Right renal cortex interstitium (tissue), 3 donors: Measurements from ENCODE around the gene DBF4B. TPM values are rescaled to one million over a fixed set of nuclear protein-coding genes. Genes with fewer than 3 reads are reported as not detected.

Experiments used
- DNase-seq, 3 donors: peaks; one replicate each; pipeline ENCODE4 v3.0.0-alpha.2; 2013; ENCODE audit warnings: low read depth in 3 of 3, low spot score in 2 of 3
- polyA plus RNA-seq, 3 donors: library from polyadenylated mRNA; unstranded; fragments of 120-200 nt; gene quantifications; one replicate each; pipeline ENCODE4 v1.2.1, GENCODE V29; 2013; ENCODE audit not compliant: insufficient read length in 3 of 3

Gene DBF4B
- polyA plus RNA-seq, 3 donors, result 8.3 to 9.3 (median 8.9) TPM

DNA sequence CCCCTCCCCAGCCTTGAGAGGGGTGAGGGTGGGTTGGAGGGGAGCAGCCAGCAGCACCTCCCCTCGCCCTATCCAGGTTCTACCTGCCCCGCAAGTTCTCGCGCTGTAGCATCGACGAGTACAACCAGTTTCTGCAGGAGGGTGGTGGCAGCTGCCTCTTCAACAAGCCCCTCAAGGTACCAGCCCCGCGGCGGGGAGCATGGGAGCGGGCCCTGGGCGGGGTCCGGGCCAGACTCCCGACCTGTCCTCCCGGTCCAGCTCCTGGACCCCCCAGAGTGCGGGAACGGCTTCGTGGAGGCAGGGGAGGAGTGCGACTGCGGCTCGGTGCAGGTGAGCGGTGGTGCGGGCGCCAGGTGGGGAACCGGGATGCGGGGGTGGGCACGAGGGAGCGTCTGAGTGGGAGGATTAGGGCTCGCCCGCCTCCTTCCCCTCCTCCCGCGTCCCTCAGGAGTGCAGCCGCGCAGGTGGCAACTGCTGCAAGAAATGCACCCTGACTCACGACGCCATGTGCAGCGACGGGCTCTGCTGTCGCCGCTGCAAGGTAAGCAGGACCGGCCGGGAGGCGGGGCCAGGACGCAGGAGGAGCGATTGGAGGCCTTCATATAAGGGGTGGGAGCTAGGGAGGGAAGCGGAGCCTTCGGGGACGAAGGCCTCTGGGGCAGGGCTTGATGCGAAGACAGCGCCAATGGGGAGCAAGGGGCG is 66.8 kb downstream of the DBF4B start:
- peak; percentile 93 to 97 (median 95) for DNase-seq

DNA sequence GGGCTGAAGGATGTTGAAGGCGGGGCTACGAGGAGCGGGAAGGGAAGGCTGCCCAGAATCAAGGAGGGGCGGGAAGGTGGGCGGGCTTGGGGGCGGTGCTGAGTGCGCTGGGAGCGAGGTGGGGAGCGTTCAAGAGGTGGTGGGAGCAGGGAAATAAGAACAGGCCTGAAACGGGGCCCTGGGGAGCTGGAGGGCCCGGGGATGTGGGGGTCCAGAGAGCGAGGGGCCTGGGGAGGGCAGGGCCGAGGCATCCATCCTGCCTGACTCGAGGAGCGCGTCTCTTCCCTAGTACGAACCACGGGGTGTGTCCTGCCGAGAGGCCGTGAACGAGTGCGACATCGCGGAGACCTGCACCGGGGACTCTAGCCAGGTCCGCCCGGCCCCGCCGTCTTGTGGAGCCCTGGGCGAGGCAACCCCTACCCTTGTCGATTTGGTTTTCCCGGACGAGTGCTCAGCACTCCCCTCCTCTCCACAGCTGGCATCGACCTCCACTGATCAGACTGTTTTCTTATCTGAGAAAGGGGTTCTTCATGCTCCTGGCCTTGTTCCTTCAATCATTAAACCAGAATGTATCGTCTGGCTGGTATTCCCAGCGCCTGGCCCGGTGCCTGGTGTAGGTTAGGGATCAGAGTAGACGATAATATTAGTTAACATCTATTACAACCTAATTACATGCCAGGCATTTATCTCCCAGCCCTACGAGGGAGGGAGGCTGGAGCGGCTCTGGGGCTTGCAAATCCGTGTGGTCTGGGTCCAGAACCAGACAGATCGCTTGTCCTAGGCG is 67.6 kb downstream of the DBF4B start:
- DNase-seq, result no peak

DNA sequence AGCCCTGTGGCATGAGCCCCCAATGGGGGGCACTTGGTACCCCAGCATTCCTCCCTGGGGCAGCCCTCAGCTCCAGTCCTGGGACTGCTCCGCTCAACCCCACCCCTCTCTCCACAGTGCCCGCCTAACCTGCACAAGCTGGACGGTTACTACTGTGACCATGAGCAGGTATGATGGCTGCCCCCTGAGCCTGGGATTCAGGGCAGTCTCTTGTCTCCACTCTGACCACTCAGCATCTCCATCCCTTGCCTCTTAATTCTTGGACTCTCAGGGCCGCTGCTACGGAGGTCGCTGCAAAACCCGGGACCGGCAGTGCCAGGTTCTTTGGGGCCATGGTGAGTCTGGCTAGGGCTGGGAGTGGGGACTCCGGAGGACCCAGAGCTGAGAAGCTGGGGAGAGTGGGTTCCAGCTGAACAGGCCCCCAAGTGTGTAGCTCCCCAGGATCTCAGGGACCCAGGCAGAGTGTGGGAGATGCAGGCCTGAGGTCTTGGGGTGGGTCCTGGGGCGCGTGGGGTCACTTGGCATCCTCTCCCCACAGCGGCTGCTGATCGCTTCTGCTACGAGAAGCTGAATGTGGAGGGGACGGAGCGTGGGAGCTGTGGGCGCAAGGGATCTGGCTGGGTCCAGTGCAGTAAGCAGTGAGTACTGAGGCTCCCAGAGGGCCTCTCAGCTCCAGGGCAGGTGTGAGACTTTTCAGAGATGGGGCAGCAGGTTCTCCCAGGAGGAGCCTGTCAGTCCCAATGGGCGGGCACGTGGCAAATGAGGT is 68.3 kb downstream of the DBF4B start:
- DNase-seq, result no peak

GRCh38 chr17:44777394-44778348 is 69.2 kb downstream of the DBF4B start:
- DNase-seq, result no peak

DNA sequence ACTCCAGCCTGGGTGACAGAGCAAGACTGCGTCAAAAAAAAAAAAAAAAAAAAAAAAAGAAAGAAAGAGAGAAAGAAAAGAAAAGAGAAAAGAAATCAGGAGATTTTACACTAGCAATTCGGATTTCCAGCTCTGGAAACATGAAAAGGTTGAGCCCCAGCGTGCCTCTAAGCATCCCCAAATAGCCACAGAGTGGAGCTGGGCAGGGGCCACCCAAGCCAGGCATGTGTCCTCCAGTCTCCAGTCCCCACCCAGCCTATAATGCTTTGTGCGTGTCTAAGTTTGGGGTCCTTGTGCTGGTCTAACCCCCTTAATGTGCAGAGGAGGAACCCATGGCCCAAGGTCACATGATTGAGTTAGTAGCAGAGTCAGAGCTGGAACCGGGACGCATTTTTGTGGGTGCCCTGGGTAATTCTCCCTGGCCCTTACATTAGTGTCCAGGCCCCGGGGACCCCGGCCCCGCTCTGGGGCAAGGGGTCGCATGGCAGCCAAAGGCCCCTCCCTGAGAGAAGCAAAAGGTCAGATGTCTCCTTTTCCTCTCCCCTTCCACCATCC is 70.3 kb downstream of the DBF4B start:
- DNase-seq, result no peak

DNA sequence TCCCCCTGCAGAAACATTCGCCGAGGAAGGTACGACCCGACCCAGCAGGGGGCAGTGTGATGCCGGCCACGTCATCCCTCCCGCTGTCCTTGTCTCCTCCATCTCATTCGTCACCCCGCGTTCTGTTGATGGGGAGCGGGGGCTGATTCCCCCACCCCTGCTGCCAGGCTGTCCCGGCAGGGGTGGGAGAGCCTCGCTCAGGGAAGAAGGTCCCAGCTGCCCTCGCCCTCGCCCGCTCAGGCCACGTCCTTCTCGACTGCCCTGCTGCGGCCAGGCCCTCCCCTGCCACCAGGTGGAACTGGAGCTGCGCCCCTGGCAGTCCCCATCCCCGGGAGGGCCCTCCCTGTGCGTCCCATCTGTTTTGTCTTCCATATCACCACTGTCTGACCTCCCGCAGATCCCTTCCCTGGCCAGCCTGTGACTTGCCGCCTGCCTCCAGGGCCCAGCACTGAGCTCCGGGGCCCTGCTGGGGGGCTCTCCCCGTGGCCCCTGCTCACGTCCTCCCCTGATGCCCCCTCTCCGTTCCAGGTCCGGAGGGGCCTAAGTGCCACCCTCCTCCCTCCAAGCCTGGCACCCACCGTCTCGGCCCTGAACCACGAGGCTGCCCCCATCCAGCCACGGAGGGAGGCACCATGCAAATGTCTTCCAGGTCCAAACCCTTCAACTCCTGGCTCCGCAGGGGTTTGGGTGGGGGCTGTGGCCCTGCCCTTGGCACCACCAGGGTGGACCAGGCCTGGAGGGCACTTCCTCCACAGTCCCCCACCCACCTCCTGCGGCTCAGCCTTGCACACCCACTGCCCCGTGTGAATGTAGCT is 71.0 kb downstream of the DBF4B start:
- peak in 2 of 3 donors; percentile 59 to 65 for DNase-seq

DNA sequence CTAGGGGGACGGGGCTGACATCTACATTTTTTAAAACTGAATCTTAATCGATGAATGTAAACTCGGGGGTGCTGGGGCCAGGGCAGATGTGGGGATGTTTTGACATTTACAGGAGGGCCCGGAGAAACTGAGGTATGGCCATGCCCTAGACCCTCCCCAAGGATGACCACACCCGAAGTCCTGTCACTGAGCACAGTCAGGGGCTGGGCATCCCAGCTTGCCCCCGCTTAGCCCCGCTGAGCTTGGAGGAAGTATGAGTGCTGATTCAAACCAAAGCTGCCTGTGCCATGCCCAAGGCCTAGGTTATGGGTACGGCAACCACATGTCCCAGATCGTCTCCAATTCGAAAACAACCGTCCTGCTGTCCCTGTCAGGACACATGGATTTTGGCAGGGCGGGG is 71.7 kb downstream of the DBF4B start:
- DNase-seq, result no peak

GRCh38 chr17:44780845-44781480 is 72.5 kb downstream of the DBF4B start:
- DNase-seq, result no peak

DNA sequence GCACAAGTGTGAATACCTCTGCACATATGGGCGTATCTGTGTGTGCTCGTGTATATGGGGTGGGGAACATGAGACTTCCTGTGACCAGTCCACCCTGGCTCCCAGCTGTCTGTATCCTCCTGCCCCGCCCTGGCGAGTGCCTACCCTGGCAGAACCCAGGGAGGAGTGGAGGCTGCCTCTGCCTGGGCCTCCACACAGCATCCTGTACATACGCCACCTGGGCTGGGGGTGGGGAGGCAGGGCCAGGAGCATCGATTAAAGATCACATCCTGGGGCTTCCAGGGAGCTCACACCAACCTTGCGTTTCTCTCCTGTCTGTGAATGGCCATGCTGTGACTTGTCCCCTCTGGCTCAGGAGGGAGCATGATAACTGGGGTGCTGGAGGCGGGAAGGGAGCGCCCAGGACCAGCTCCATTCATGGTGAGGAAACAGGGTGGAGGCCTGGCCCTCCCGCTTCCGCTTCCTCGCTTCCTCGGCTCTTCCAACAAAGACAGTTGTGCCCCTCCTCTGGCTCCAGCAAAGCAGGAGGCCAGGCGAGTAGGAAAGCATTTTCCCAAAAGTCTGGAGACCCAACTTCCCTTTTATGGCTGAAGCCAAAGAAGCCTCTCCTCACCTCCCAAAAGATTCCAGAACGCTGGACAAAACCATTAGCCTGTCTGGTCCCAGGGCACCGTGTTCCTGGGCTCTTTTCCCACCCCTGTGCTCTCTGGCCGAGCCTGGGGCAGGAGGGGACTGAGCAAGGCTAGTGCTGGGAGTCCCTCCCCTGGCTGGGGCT is 73.3 kb downstream of the DBF4B start:
- no peak for DNase-seq

DNA sequence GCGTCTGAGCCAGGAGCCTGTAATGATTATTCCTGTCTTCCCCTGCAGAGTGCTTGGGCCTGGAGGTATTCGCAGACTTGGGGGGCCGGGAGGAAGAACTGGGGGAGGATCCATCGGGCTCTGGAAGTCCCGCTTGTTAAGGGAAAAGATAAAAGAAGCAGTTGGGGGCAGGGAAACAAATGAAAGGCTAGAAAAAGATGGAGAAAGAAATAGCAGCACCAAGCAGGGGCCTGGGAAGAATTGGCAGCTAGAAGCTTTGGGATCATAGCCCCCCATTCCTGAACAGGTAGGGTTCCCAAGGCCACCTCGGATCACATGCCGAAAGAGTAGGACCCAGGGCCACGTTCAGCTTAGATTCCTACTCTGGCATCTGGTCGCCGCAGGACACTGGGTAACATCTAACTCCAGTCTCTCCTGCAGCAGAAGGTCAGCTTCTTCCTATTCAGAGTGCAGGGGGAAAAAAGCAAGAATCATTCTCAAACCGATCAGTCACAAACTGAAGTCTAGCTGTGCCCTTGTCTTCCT is 73.9 kb downstream of the DBF4B start:
- no peak for DNase-seq

- DNase-seq, result no peak
Measured at GRCh38 chr17:44785921-44786320, 77.5 kb downstream of the DBF4B start.

GRCh38 chr17:44786551-44787081 is 78.2 kb downstream of the DBF4B start:
- no peak for DNase-seq

DNA sequence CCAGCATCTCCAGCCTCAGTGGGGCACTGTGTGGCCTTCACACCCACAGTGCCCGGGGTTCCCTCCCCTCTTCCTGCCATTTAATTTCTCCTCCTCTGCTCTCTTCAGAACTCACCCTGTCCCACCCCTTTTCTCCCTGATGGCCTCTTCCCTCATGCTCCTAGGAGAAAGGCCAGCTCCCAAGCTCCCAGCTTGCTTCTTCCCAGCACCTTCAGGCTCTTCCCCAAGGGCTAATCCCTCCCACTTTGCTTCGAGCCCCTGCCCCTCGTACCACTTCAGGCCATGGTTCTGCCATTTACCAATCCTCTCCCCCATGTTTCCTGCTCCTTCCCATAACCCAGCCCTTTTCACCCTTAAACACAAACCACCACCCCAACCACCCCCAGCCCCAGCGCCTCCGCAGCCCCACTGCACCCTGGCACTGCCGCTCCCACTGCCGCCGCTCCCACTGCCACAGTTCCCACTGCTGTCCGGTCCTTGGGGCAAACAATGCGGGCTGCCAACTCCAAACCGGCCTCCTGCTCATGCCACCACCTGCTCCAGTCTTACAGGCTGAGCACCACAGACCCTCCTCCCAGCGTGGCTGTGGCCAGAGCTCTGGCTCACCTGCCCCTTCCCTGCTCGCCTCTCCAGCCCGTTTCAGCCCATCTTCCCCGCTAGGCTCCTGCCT is 78.9 kb downstream of the DBF4B start:
- DNase-seq, result no peak

DNA sequence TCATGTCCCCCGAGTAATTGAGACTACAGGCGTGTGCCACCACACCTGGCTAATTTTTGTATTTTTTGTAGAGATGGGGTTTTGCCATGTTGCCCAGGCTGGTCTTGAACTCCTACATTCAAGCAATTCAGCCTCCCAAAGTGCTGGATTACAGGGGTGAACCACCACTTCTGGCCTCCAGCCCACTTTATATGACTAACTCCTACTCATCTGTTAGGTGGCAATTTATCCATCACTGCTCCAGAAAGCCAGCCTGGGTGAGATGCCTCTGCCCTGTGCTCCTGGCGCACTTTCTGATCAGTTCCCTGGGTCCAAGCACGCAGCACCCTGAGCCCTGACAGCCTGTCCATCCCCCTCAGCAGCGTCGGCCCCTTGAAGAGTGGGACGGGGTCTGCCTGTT is 79.7 kb downstream of the DBF4B start:
- no peak for DNase-seq

GRCh38 chr17:44792276-44792675 is 83.8 kb downstream of the DBF4B start:
- DNase-seq, result no peak

DNA sequence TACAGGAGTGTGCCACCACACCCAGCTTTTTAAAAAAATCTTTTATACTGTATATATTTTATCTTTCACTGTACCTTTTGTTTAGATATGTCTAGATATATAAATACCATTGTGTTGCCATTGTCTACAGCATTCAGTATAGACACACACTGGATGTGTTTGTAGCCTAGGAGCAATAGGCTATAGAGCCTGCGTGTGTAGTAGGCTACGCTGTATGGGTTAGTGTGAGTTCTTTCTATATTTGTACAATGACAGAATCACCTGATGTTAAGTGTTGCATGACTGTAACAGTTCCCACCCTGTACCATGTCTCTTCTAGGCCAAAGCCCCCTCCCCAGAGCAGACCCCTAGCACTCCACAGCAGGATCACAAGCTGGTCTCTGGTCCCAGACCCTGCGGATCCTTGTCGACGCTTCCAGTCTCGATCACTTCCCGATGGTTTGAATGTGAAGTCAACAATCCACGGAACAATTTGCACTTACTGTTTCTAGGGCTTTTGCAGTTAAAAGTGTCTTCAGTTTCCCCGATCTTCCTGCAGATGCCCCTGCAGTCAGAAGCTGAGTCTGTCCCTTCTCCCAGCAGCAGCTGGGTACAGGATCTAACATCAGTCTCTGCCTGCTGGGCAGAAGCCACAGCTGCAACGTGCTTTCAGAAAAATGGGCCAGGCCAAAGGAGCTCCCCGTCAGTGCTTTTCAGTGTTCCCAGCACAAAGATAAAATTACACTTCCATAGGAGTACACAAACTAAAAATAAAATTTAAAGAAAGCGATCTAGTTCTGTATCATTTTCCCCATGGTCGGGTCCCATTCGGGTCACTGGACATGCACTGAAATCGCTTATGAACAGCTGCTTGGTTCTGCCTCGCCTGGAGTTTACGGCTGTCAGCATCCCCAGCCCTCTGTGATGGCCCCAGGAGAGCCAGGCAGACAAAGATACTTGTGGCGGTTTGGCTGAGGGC is 85.7 kb downstream of the DBF4B start:
- no peak for DNase-seq
